Astrocyte (in vitro differentiated cells and primary cell): ENCODE data around the gene FAF2. TPM values are rescaled to one million over a fixed set of nuclear protein-coding genes. Genes with fewer than 3 reads are reported as not detected.

Experiments used
- DNase-seq: peaks from one replicate; pipeline ENCODE4 v3.0.0-alpha.2; 2010; ENCODE audit warnings: low read depth
- FAIRE-seq: peaks from 2 replicates; lab custom pipeline; 2011; peaks lifted over from hg19 to GRCh38; lab: Jason Lieb, UNC
- H2AFZ ChIP-seq: 2 replicates; pipeline ENCODE4 v1.6.0; 2012; ENCODE audit warnings: low read depth, low read length, inconsistent platforms
- H3K27ac ChIP-seq: 2 replicates; pipeline ENCODE4 v1.5.1; 2011; ENCODE audit warnings: low read depth, low read length, inconsistent platforms
- H3K27me3 ChIP-seq: 2 replicates; pipeline ENCODE4 v1.6.0; 2011; ENCODE audit warnings: low read length, inconsistent platforms; ENCODE audit not compliant: insufficient read depth
- H3K36me3 ChIP-seq: 2 replicates; pipeline ENCODE4 v1.5.1; 2011; ENCODE audit warnings: low read length, inconsistent platforms; ENCODE audit not compliant: insufficient read depth
- H3K4me1 ChIP-seq: 2 replicates; pipeline ENCODE4 v1.5.1; 2011; ENCODE audit warnings: low read length, inconsistent platforms; ENCODE audit not compliant: insufficient read depth
- H3K4me2 ChIP-seq: 2 replicates; pipeline ENCODE4 v1.6.0; 2012; ENCODE audit warnings: low read length, inconsistent platforms
- H3K4me3 ChIP-seq: 2 replicates; pipeline ENCODE4 v1.5.1; 2011; ENCODE audit warnings: low read depth, mild to moderate bottlenecking, low read length, inconsistent platforms; ENCODE audit not compliant: insufficient read depth
- H3K79me2 ChIP-seq: 2 replicates; pipeline ENCODE4 v1.6.0; 2012; ENCODE audit warnings: mild to moderate bottlenecking, low read length, inconsistent platforms; ENCODE audit not compliant: insufficient read depth
- H3K9ac ChIP-seq: 2 replicates; pipeline ENCODE4 v1.6.0; 2012; ENCODE audit warnings: mild to moderate bottlenecking, low read length, inconsistent platforms
- H3K9me3 ChIP-seq: 2 replicates; pipeline ENCODE4 v1.5.1; 2012; ENCODE audit warnings: low read depth, mild to moderate bottlenecking, low read length, inconsistent platforms; ENCODE audit not compliant: insufficient read depth
- H4K20me1 ChIP-seq: 2 replicates; pipeline ENCODE4 v1.6.0; 2012; ENCODE audit warnings: low read length, inconsistent platforms; ENCODE audit not compliant: insufficient read depth
- H3K27ac Mint-ChIP-seq: one replicate; pipeline ENCODE4 v1.8.0; 2021; ENCODE audit warnings: mild to moderate bottlenecking, mixed read lengths; ENCODE audit not compliant: unreplicated experiment
- H3K27me3 Mint-ChIP-seq: one replicate; pipeline ENCODE4 v1.8.0; 2021; ENCODE audit warnings: low read depth, mixed read lengths; ENCODE audit not compliant: unreplicated experiment
- H3K36me3 Mint-ChIP-seq: one replicate; pipeline ENCODE4 v1.8.0; 2021; ENCODE audit warnings: low read depth, mixed read lengths; ENCODE audit not compliant: unreplicated experiment
- H3K4me1 Mint-ChIP-seq: one replicate; pipeline ENCODE4 v1.8.0; 2021; ENCODE audit warnings: low read depth, mixed read lengths; ENCODE audit not compliant: unreplicated experiment
- H3K4me3 Mint-ChIP-seq: one replicate; pipeline ENCODE4 v1.8.0; 2021; ENCODE audit warnings: mild to moderate bottlenecking, moderate library complexity, mixed read lengths; ENCODE audit not compliant: unreplicated experiment
- H3K9me3 Mint-ChIP-seq: one replicate; pipeline ENCODE4 v1.8.0; 2021; ENCODE audit warnings: mild to moderate bottlenecking, mixed read lengths; ENCODE audit not compliant: unreplicated experiment
- CTCF ChIP-seq: IDR thresholded peaks from 2 replicates; pipeline ENCODE4 v1.5.1; 2011; ENCODE audit warnings: low read depth, mild to moderate bottlenecking, inconsistent platforms, low read length, moderate library complexity; ENCODE audit not compliant: insufficient read depth
- EZH2 ChIP-seq: IDR thresholded peaks from 2 replicates; pipeline ENCODE4 v1.6.1; 2012; ENCODE audit warnings: mild to moderate bottlenecking, low read length, inconsistent platforms; ENCODE audit not compliant: insufficient read depth
- total RNA-seq: library from RNA; stranded (reverse); gene quantifications from 2 replicates; pipeline ENCODE4 v1.2.1, GENCODE V29; 2021

FAF2 gene
- total RNA-seq, 1 donor from 2014 or later = 56.2 TPM

- Histone ChIP-seq H4K20me1 (no peaks in the 10 kb centered on the region), H3K9ac (no peak overlapping the region), H3K27me3 (peaks cover 3% of the 10 kb centered on the region), H3K27ac (no peak overlapping the region), H3K4me1 (no peaks in the 10 kb centered on the region), H3K4me2 (no peak overlapping the region), H2AFZ (no peak overlapping the region), H3K4me3 (no peak overlapping the region), H3K9me3 (no peaks in the 10 kb centered on the region), H3K36me3 (no peaks in the 10 kb centered on the region), H3K79me2 (no peaks in the 10 kb centered on the region)
- H3K4me1 Mint-ChIP-seq = no peaks in the 10 kb centered on the region
- no peak overlapping the region for H3K4me3 Mint-ChIP-seq
- no peaks in the 10 kb centered on the region for H3K36me3 Mint-ChIP-seq
- peaks cover 29% of the 10 kb centered on the region for H3K27me3 Mint-ChIP-seq
- FAIRE-seq (no peak), DNase-seq (no peak)
- no peak overlapping the region for H3K27ac Mint-ChIP-seq
- H3K9me3 Mint-ChIP-seq = no peaks in the 10 kb centered on the region
- TF ChIP-seq CTCF (no peak), EZH2 (no peak)
Observed at GRCh38 chr5:176552332-176552869, 104.2 kb downstream of the FAF2 start.

- Histone ChIP-seq H3K9ac (no peak overlapping the region), H4K20me1 (no peaks in the 10 kb centered on the region), H3K36me3 (no peaks in the 10 kb centered on the region), H3K4me3 (no peak overlapping the region), H3K27ac (no peak overlapping the region), H3K27me3 (peaks cover 3% of the 10 kb centered on the region), H3K4me1 (no peaks in the 10 kb centered on the region), H2AFZ (no peak overlapping the region), H3K4me2 (no peak overlapping the region), H3K9me3 (no peaks in the 10 kb centered on the region), H3K79me2 (no peaks in the 10 kb centered on the region)
- H3K27ac Mint-ChIP-seq = no peak overlapping the region
- H3K4me1 Mint-ChIP-seq = no peaks in the 10 kb centered on the region
- TF ChIP-seq EZH2 = no peak
- no peak for TF ChIP-seq CTCF
- H3K9me3 Mint-ChIP-seq = no peaks in the 10 kb centered on the region
- H3K36me3 Mint-ChIP-seq = no peaks in the 10 kb centered on the region
- DNase-seq (no peak), FAIRE-seq (no peak)
- no peak overlapping the region for H3K4me3 Mint-ChIP-seq
- peaks cover 28% of the 10 kb centered on the region for H3K27me3 Mint-ChIP-seq
Observed at GRCh38 chr5:176553260-176554085, 105.3 kb downstream of the FAF2 start.

GRCh38 chr5:176557846-176558245 lies 109.7 kb downstream of the FAF2 start:
- H3K9me3 Mint-ChIP-seq = peaks cover 7% of the 10 kb centered on the region
- H2AFZ ChIP-seq = no peak overlapping the region
- H3K27ac ChIP-seq = no peak overlapping the region
- no peaks in the 10 kb centered on the region for H3K9me3 ChIP-seq
- H3K27ac Mint-ChIP-seq = no peak overlapping the region
- peaks cover 3% of the 10 kb centered on the region for H3K4me1 Mint-ChIP-seq
- no peaks in the 10 kb centered on the region for H4K20me1 ChIP-seq
- peaks cover 16% of the 10 kb centered on the region for H3K27me3 Mint-ChIP-seq
- no peak for DNase-seq
- no peaks in the 10 kb centered on the region for H3K4me1 ChIP-seq
- H3K9ac ChIP-seq = no peak overlapping the region
- no peaks in the 10 kb centered on the region for H3K36me3 Mint-ChIP-seq
- H3K4me3 ChIP-seq = no peak overlapping the region
- no peaks in the 10 kb centered on the region for H3K79me2 ChIP-seq
- H3K4me2 ChIP-seq = no peak overlapping the region
- no peak for FAIRE-seq
- no peaks in the 10 kb centered on the region for H3K36me3 ChIP-seq
- peaks cover 3% of the 10 kb centered on the region for H3K27me3 ChIP-seq
- no peak for TF ChIP-seq EZH2
- no peak for TF ChIP-seq CTCF
- H3K4me3 Mint-ChIP-seq = no peak overlapping the region
